Mammary microvascular endothelial cell (primary cell): ENCODE results near the gene ANKLE2. TPM values are rescaled to one million over a fixed set of nuclear protein-coding genes. Genes with fewer than 3 reads are reported as not detected.

ENCODE experiments used
- total RNA-seq: library from RNA; depleted of rRNA; stranded (reverse); fragments of >200 nt; gene quantifications from 2 replicates; pipeline ENCODE4 v1.2.3, GENCODE V29; 2015

ANKLE2 gene
- 42.8 and 47.4 TPM in 2 replicates for total RNA-seq

GRCh38 chr12:132761032-132761920 lies at the start of gene ANKLE2:
Gene ANKLE2 (minus strand): TSS chr12:132761832. CDS start chr12:132761798, 34 bp downstream.

GRCh38 chr12:132710405-132711079 lies 51.1 kb downstream of the ANKLE2 start, which contains the start of gene PGAM5:
Gene PGAM5 (plus strand): TSS chr12:132710842. CDS start chr12:132710877, 35 bp downstream.

GRCh38 chr12:132687211-132688164 lies 74.1 kb downstream of the ANKLE2 start, which contains the start of the genes POLE and PXMP2:
Gene POLE (minus strand): TSS chr12:132687342. CDS start chr12:132687315, 27 bp downstream.
Gene PXMP2 (plus strand): TSS chr12:132687587. CDS start chr12:132687671, 84 bp downstream.

Other genes with a start within 250 kb of the ANKLE2 start
- gene LRCOL1, start 151.2 kb downstream of the ANKLE2 start, total RNA-seq: not detected in 2 replicates
- not detected in 2 replicates for gene P2RX2, start 143.1 kb downstream of the ANKLE2 start, total RNA-seq
- 15.5 and 21.3 TPM in 2 replicates for gene POLE, start 74.5 kb downstream of the ANKLE2 start, total RNA-seq
- 39.2 and 40.0 TPM in 2 replicates for gene PXMP2, start 74.2 kb downstream of the ANKLE2 start, total RNA-seq
- 39.7 and 54.0 TPM in 2 replicates for gene PGAM5, start 51.0 kb downstream of the ANKLE2 start, total RNA-seq
- 67.8 and 68.2 TPM in 2 replicates for gene GOLGA3, start 67.0 kb upstream of the ANKLE2 start, total RNA-seq
- 35.4 and 38.8 TPM in 2 replicates for gene CHFR, start 125.8 kb upstream of the ANKLE2 start, total RNA-seq
- gene ZNF605, start 194.5 kb upstream of the ANKLE2 start, total RNA-seq: 1.3 and 1.5 TPM in 2 replicates
- gene ZNF26, start 224.5 kb upstream of the ANKLE2 start, total RNA-seq: 3.0 and 3.9 TPM in 2 replicates